Measurements from ENCODE around the gene HPCA. TPM values are rescaled to one million over a fixed set of nuclear protein-coding genes. Genes with fewer than 3 reads are reported as not detected.

The HPCA gene
- total RNA-seq, 2 donors from 2014 or later = 1.2 TPM; not detected in 1

DNA sequence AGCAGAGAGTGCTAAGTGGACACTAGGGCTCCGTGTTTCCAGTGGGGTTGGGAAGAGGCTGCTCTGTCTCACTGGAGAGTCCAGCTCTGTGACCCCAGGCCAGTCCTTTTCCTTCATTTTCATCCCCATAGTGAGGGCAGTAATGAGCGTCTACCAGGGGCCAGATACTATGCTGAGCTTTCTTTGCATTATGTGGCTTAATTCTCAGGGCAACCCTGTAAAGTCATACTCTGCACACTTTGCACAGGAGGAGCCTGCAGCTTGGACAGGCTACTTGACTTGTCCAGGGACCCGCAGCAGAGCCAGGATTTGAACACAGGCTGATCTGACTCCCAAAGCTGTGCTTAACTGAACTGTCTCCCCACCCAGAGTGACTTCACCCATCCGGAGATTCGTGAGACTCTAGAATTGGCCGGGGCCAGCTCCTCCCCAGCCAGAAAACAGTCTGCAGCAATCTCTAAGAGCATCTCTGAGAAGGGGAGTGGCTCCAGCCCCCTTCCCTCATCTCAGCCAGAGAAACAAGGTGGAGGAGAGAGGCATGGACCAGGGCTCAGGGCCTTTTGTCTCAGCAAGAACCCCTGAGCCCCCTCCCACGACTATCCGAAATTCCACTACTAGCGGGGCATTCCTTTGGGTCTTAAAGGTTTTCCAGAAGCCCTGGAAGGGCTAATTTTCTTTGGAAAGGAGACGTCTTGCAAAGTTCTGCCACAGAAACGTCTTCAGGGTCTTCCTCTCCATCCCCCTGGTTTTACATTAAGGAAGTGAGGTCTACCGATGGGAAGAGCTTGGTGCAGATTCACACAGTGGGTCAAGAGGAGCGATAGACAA lies 14.7 kb upstream of the HPCA start:
- no peaks in the 10 kb centered on the region for H3K36me3 ChIP-seq (ENCODE audit: control insufficient read depth, insufficient read depth, low read length)
- H3K4me3 Mint-ChIP-seq = peak overlapping the region; percentile 59
- no peak overlapping the region for H3K27ac Mint-ChIP-seq
- peaks cover 30% of the 10 kb centered on the region for H3K27me3 ChIP-seq (ENCODE audit: control insufficient read depth, insufficient read depth, low read length, poor library complexity, severe bottlenecking)
- H3K4me3 ChIP-seq (ENCODE audit: low read length) = peak overlapping the region; percentile 60
- H3K4me1 Mint-ChIP-seq = peaks cover 25% of the 10 kb centered on the region
- TF ChIP-seq, protein P1, sequence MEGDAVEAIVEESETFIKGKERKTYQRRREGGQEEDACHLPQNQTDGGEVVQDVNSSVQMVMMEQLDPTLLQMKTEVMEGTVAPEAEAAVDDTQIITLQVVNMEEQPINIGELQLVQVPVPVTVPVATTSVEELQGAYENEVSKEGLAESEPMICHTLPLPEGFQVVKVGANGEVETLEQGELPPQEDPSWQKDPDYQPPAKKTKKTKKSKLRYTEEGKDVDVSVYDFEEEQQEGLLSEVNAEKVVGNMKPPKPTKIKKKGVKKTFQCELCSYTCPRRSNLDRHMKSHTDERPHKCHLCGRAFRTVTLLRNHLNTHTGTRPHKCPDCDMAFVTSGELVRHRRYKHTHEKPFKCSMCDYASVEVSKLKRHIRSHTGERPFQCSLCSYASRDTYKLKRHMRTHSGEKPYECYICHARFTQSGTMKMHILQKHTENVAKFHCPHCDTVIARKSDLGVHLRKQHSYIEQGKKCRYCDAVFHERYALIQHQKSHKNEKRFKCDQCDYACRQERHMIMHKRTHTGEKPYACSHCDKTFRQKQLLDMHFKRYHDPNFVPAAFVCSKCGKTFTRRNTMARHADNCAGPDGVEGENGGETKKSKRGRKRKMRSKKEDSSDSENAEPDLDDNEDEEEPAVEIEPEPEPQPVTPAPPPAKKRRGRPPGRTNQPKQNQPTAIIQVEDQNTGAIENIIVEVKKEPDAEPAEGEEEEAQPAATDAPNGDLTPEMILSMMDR (conservative IDR thresholded peaks at IDR 0.05) = no peak
- no peak overlapping the region for H3K9ac ChIP-seq (ENCODE audit: extremely low read depth, low read length, poor library complexity, severe bottlenecking)
- no peaks in the 10 kb centered on the region for H3K9me3 Mint-ChIP-seq
- DNase-seq = no peak
- peak overlapping the region; percentile 68 for H3K27ac ChIP-seq (ENCODE audit: low read depth, low read length)
- peaks cover 56% of the 10 kb centered on the region for H3K27me3 Mint-ChIP-seq (ENCODE audit: insufficient read depth)
- H3K9me3 ChIP-seq (ENCODE audit: control insufficient read depth, low read length) = no peaks in the 10 kb centered on the region
- H3K4me1 ChIP-seq (ENCODE audit: control insufficient read depth, insufficient read depth, low read length) = peaks cover 6% of the 10 kb centered on the region
- WGBS, 2 experiments (ENCODE audit: insufficient coverage in 1 of 2, insufficient read length in 1 of 2) = 43 to 44% methylated on average over 3 to 13 of the region's 13 CpGs
- no peaks in the 10 kb centered on the region for H3K36me3 Mint-ChIP-seq (ENCODE audit: low read depth)

- H3K27ac ChIP-seq (ENCODE audit: low read depth, low read length) = peak overlapping the region; percentile 68
- H3K36me3 ChIP-seq (ENCODE audit: control insufficient read depth, insufficient read depth, low read length) = no peaks in the 10 kb centered on the region
- Mint-ChIP-seq H3K4me3 (peak overlapping the region; percentile 59), H3K36me3 (ENCODE audit: low read depth) (no peaks in the 10 kb centered on the region), H3K9me3 (no peaks in the 10 kb centered on the region), H3K4me1 (peaks cover 25% of the 10 kb centered on the region), H3K27me3 (ENCODE audit: insufficient read depth) (peaks cover 58% of the 10 kb centered on the region), H3K27ac (no peak overlapping the region)
- no peak overlapping the region for H3K4me3 ChIP-seq (ENCODE audit: low read length)
- 58 to 61% methylated on average over 2 to 7 of the region's 7 CpGs for WGBS, 2 experiments (ENCODE audit: insufficient coverage in 1 of 2, insufficient read length in 1 of 2)
- H3K9ac ChIP-seq (ENCODE audit: extremely low read depth, low read length, poor library complexity, severe bottlenecking) = no peak overlapping the region
- no peaks in the 10 kb centered on the region for H3K9me3 ChIP-seq (ENCODE audit: control insufficient read depth, low read length)
- TF ChIP-seq, protein P1 (conservative IDR thresholded peaks at IDR 0.05) = no peak
- peaks cover 30% of the 10 kb centered on the region for H3K27me3 ChIP-seq (ENCODE audit: control insufficient read depth, insufficient read depth, low read length, poor library complexity, severe bottlenecking)
- DNase-seq = no peak
- H3K4me1 ChIP-seq (ENCODE audit: control insufficient read depth, insufficient read depth, low read length) = peaks cover 6% of the 10 kb centered on the region
Observed at GRCh38 chr1:32872192-32872460, 14.2 kb upstream of the HPCA start.

- no peak overlapping the region for H3K4me3 ChIP-seq (ENCODE audit: low read length)
- H3K36me3 ChIP-seq (ENCODE audit: control insufficient read depth, insufficient read depth, low read length) = no peaks in the 10 kb centered on the region
- peaks cover 6% of the 10 kb centered on the region for H3K4me1 ChIP-seq (ENCODE audit: control insufficient read depth, insufficient read depth, low read length)
- no peak overlapping the region for H3K27ac ChIP-seq (ENCODE audit: low read depth, low read length)
- H3K27ac Mint-ChIP-seq = no peak overlapping the region
- peaks cover 21% of the 10 kb centered on the region for H3K4me1 Mint-ChIP-seq
- no peaks in the 10 kb centered on the region for H3K9me3 ChIP-seq (ENCODE audit: control insufficient read depth, low read length)
- peaks cover 30% of the 10 kb centered on the region for H3K27me3 ChIP-seq (ENCODE audit: control insufficient read depth, insufficient read depth, low read length, poor library complexity, severe bottlenecking)
- no peaks in the 10 kb centered on the region for H3K9me3 Mint-ChIP-seq
- H3K9ac ChIP-seq (ENCODE audit: extremely low read depth, low read length, poor library complexity, severe bottlenecking) = no peak overlapping the region
- no peaks in the 10 kb centered on the region for H3K36me3 Mint-ChIP-seq (ENCODE audit: low read depth)
- TF ChIP-seq, protein P1 (conservative IDR thresholded peaks at IDR 0.05) = no peak
- H3K4me3 Mint-ChIP-seq = no peak overlapping the region
- H3K27me3 Mint-ChIP-seq (ENCODE audit: insufficient read depth) = peaks cover 59% of the 10 kb centered on the region
- DNase-seq = no peak
- 87 to 89% methylated on average over 5 of the region's 5 CpGs for WGBS, 2 experiments (ENCODE audit: insufficient coverage in 1 of 2, insufficient read length in 1 of 2)
Observed at GRCh38 chr1:32873484-32873883, 12.8 kb upstream of the HPCA start.

All from endodermal cell (in vitro differentiated cells).